ENCODE data around the gene SDF2L1. TPM values are rescaled to one million over a fixed set of nuclear protein-coding genes. Genes with fewer than 3 reads are reported as not detected.
"Not testable (repeated sequence)": the region's sequence is repeated elsewhere in the genome, so short reads cannot be mapped to it uniquely, and the experiment has no call there.

SDF2L1 gene
- total RNA-seq, 4 donors from 2014 or later = 11.2 to 23.6 (median 18.7) TPM

DNA sequence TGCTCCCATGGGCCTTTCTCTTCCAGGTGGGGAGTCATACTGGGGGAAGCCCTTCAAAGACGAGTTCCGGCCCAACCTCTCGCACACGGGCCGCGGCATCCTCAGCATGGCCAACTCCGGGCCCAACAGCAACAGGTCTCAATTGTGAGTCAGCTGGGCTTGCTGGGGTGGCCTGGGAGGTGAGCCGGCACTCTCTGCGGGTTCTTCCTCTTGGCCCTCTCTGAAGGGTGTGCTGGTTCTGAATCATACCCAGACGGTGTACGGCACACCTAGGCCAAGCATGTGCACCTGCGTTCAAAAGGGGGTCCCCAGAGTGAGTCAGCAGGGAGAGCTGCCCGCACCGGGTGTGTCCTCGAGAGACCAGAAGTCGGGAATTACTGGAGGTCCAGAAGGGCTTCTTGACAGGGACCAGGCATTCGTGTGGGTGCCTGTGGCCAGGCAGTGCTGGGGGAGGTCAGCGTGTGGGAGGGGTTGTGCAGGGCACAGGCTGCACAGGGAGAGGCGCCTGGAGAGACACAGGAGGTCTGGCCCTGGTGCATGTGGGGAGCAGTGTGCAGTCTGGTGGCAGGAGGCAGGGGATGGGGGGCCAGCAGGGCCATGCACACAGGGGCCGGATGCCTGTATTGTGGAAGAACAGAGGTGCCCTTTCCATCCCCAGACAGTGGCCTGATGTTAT lies 46.7 kb downstream of the SDF2L1 start:
- Histone ChIP-seq H3K4me1 (no peaks in the 10 kb centered on the region), H3K27me3 (no peaks in the 10 kb centered on the region), H3K4me3 (no peak overlapping the region), H3K9me3 (no peaks in the 10 kb centered on the region), H3K27ac (no peak overlapping the region), H3K36me3 (peaks cover 93% of the 10 kb centered on the region)
- DNase-seq (ENCODE audit: low spot score in 2 of 2) = no peak
- WGBS = 88% methylated on average over 9 of the region's 20 CpGs
- TF ChIP-seq POLR2A (IDR thresholded peaks at IDR 0.05) = no peak

DNA sequence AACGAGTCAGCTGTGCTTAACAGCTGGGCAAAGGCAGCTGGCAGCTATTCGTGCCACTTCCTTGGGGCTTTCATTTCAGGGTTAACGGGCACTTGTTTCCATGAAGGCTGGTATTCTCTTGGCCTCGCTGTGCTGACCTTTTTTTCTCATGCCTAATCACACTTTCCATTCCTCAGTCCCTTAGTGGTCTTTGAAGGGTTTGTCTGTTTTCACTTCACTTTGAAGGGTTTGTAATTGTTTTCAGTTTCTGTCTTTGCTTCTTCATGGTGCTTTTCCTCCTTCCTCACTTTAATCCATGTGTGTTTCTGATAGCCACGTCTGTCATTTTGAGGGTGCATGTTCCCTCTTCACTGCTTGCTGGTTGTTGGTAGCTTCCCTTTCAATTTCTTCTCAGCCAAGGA lies 48.3 kb downstream of the SDF2L1 start:
- TF ChIP-seq, protein P1, sequence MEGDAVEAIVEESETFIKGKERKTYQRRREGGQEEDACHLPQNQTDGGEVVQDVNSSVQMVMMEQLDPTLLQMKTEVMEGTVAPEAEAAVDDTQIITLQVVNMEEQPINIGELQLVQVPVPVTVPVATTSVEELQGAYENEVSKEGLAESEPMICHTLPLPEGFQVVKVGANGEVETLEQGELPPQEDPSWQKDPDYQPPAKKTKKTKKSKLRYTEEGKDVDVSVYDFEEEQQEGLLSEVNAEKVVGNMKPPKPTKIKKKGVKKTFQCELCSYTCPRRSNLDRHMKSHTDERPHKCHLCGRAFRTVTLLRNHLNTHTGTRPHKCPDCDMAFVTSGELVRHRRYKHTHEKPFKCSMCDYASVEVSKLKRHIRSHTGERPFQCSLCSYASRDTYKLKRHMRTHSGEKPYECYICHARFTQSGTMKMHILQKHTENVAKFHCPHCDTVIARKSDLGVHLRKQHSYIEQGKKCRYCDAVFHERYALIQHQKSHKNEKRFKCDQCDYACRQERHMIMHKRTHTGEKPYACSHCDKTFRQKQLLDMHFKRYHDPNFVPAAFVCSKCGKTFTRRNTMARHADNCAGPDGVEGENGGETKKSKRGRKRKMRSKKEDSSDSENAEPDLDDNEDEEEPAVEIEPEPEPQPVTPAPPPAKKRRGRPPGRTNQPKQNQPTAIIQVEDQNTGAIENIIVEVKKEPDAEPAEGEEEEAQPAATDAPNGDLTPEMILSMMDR (IDR thresholded peaks at IDR 0.05) = no peak
- Histone ChIP-seq H3K9me3 (no peaks in the 10 kb centered on the region), H3K36me3 (peaks cover 95% of the 10 kb centered on the region), H3K4me3 (no peak overlapping the region), H3K4me1 (no peaks in the 10 kb centered on the region), H3K27ac (no peak overlapping the region), H3K27me3 (no peaks in the 10 kb centered on the region)
- 65% methylated on average over 5 of the region's 5 CpGs for WGBS
- DNase-seq (ENCODE audit: low spot score in 2 of 2) = no peak

DNA sequence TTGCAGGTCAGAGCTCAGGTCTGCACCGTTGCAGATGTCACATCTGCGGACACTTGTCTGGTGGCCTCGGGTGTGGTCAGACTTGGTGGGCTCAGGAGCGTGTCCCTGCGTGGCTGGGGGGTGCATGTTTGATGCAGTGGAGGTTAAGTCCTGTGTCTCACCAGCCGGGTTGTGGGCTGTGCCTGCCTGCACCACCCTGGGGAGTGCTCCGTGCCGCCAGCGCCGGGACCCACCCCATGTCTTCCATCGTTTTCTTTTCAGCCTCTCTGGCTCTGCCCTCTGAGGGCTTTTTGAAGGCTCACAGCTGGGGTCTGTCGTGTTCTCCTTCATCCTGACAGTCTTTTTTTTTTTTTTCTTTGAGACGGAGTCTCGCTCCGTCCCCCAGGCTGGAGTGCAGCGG lies 49.7 kb downstream of the SDF2L1 start:
- TF ChIP-seq EP300 (IDR thresholded peaks at IDR 0.05) (no peak), POLR2AphosphoS5 (IDR thresholded peaks at IDR 0.05) (no peak)
- peaks cover 94% of the 10 kb centered on the region for H3K36me3 ChIP-seq
- H3K9me3 ChIP-seq = no peaks in the 10 kb centered on the region
- WGBS = 85% methylated on average over 16 of the region's 16 CpGs
- no peak overlapping the region for H3K4me3 ChIP-seq
- H3K27ac ChIP-seq = no peak overlapping the region
- DNase-seq (ENCODE audit: low spot score in 2 of 2) = no peak
- no peaks in the 10 kb centered on the region for H3K27me3 ChIP-seq
- no peaks in the 10 kb centered on the region for H3K4me1 ChIP-seq

DNA sequence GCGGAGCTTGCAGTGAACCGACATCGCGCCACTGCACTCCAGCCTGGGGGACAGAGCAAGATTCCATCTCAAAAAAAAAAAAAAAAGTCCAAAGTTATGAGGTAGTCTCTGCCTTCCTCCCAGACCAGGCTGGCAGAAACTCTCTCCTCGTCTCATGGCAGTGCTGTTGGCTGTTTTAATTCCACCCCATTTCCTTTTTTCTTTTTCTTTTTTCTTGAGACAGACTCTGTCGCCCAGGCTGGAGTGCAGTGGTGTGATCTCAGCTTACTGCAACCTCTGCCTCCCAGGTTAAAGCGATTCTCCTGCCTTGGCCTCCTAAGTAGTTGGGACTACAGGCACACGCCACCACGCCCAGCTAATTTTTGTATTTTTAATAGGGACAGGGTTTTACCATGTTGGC lies 50.8 kb downstream of the SDF2L1 start:
- peaks cover 92% of the 10 kb centered on the region for H3K36me3 ChIP-seq
- not testable (repeated sequence) for H3K9me3 ChIP-seq; H3K27me3 ChIP-seq; H3K27ac ChIP-seq; DNase-seq (ENCODE audit: low spot score in 2 of 2); H3K4me1 ChIP-seq; H3K4me3 ChIP-seq
- WGBS = 89% methylated on average over 9 of the region's 9 CpGs

DNA sequence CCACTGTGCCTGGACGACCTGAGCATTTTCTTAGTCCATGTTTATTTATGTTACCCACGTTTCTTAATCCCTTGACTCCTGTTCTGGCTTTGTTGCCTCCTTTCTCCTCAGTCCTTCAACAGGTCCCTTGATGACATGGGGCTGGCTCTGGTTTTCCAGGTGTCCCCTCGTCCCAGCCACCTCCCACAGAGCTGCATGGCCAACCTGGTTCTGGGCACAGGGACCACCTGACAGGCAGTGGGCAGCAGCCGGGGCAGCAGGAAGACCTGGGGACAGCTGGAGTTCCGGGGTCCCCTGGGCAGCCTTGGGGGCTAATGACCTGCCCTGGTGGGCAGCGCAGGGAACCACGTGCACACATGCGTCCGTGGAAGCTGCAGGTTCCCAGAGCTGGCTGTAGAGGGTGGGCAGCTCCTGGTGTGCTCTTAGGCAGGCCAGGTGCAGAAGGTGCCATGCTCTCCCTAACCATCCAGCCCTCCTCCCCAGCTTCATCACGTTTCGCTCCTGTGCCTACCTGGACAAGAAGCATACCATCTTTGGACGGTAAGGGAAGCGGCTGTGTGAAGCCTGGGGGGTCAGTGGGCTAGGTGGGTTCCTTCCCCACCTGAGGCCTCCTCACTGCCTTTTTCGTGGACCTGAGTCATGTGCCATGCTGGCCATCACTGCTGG lies 51.4 kb downstream of the SDF2L1 start:
- Histone ChIP-seq H3K36me3 (peaks cover 87% of the 10 kb centered on the region), H3K4me1 (no peaks in the 10 kb centered on the region), H3K9me3 (no peaks in the 10 kb centered on the region), H3K27me3 (no peaks in the 10 kb centered on the region), H3K4me3 (no peak overlapping the region), H3K27ac (no peak overlapping the region)
- no peak for DNase-seq (ENCODE audit: low spot score in 2 of 2)
- TF ChIP-seq POLR2AphosphoS5 (IDR thresholded peaks at IDR 0.05) (no peak), POLR2A (IDR thresholded peaks at IDR 0.05) (no peak)
- TF ChIP-seq, protein P1 (IDR thresholded peaks at IDR 0.05) = no peak
- WGBS = 92% methylated on average over 9 of the region's 14 CpGs

Other genes starting within 250 kb of the SDF2L1 start
- gene HIC2, start 224.9 kb upstream of the SDF2L1 start, total RNA-seq = 1 to 10 TPM; 4.2 to 9.4 (median 6.3) TPM
- 1 to 10 TPM in 1 of 4 donors, under 1 TPM in 2, not detected in 1; 0.42 to 1.7 (median 0.47) TPM for gene TMEM191C, start 174.9 kb upstream of the SDF2L1 start, total RNA-seq
- under 1 TPM in 1 of 4 donors, not detected in 3; 0.19 TPM for gene RIMBP3C, start 90.8 kb upstream of the SDF2L1 start, total RNA-seq
- 10 to 100 TPM; 28.6 to 52.2 (median 48.1) TPM for gene UBE2L3, start 74.6 kb upstream of the SDF2L1 start, total RNA-seq
- 10 to 100 TPM; 28.6 to 34.6 (median 30.9) TPM for gene YDJC, start 12.3 kb upstream of the SDF2L1 start, total RNA-seq
- 1 to 10 TPM in 2 of 4 donors, not detected in 2; 1.0 TPM for gene CCDC116, start 9.5 kb upstream of the SDF2L1 start, total RNA-seq
- 100 to 1,000 TPM in 1 of 4 donors, 10 to 100 TPM in 3; 38.4 to 129 (median 40.3) TPM for gene PPIL2, start 23.7 kb downstream of the SDF2L1 start, total RNA-seq
- 1 to 10 TPM; 1.5 to 5.1 (median 2.4) TPM for gene YPEL1, start 93.5 kb downstream of the SDF2L1 start, total RNA-seq
- gene MAPK1, start 225.3 kb downstream of the SDF2L1 start, total RNA-seq = 10 to 100 TPM; 51.3 to 77.8 (median 66.0) TPM

All from suprapubic skin (tissue), 4 donors.